Transverse colon (tissue), 4 donors: Measurements from ENCODE around the gene PDZD8.

Source experiments
- POLR2A ChIP-seq: fragments of 450-650 bp; IDR thresholded peaks from one replicate; pipeline ENCODE4 v1.6.1; 2016; ENCODE audit warnings: antibody characterized with exemption, mild to moderate bottlenecking, moderate library complexity
- POLR2AphosphoS5 ChIP-seq, 3 donors: sonication (generic); formaldehyde crosslinking; IDR thresholded peaks; one replicate each; pipeline ENCODE4 v1.6.1; 2016; ENCODE audit warnings: antibody characterized with exemption in 3 of 3
- TF ChIP-seq, protein P1 (sequence below), 5 experiments: fragments of 200-600 bp in 3 of 5; fragments of 450-650 bp in 2 of 5; sonication (generic) in 3 of 5; IDR thresholded peaks; 1 replicate in 2 of 5; 2 replicates in 3 of 5; pipeline ENCODE4 v1.5.1; 2016 to 2017; ENCODE audit warnings: antibody characterized with exemption in 5 of 5, inconsistent platforms in 3 of 5, mild to moderate bottlenecking in 2 of 5, moderate library complexity in 1 of 5

DNA sequence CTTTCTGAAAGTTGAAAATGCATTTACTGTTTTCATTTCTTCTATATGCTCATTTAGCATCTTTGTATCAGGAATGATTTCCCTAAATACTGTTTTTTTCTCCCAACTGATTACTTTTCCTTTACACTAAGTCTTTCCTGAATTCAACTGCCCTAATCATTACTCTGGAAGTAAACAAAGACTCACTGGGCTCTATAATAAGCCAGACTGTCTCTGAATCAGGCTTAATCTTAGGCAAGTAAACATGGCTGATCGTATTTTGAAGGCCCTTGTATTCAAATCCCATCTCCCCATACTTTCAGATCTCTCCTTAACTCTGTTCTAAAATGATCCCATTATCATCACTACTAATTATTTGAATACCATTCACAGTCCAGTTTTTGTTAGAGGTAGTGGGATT lies 61.6 kb downstream of the PDZD8 start:
- TF ChIP-seq, protein P1, sequence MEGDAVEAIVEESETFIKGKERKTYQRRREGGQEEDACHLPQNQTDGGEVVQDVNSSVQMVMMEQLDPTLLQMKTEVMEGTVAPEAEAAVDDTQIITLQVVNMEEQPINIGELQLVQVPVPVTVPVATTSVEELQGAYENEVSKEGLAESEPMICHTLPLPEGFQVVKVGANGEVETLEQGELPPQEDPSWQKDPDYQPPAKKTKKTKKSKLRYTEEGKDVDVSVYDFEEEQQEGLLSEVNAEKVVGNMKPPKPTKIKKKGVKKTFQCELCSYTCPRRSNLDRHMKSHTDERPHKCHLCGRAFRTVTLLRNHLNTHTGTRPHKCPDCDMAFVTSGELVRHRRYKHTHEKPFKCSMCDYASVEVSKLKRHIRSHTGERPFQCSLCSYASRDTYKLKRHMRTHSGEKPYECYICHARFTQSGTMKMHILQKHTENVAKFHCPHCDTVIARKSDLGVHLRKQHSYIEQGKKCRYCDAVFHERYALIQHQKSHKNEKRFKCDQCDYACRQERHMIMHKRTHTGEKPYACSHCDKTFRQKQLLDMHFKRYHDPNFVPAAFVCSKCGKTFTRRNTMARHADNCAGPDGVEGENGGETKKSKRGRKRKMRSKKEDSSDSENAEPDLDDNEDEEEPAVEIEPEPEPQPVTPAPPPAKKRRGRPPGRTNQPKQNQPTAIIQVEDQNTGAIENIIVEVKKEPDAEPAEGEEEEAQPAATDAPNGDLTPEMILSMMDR (IDR thresholded peaks at IDR 0.05) = no peak
- TF ChIP-seq POLR2A (no peak), POLR2AphosphoS5 (IDR thresholded peaks at IDR 0.05) (no peak)
